ENCODE measurements around the gene REEP1.

- TF ChIP-seq, protein P1, sequence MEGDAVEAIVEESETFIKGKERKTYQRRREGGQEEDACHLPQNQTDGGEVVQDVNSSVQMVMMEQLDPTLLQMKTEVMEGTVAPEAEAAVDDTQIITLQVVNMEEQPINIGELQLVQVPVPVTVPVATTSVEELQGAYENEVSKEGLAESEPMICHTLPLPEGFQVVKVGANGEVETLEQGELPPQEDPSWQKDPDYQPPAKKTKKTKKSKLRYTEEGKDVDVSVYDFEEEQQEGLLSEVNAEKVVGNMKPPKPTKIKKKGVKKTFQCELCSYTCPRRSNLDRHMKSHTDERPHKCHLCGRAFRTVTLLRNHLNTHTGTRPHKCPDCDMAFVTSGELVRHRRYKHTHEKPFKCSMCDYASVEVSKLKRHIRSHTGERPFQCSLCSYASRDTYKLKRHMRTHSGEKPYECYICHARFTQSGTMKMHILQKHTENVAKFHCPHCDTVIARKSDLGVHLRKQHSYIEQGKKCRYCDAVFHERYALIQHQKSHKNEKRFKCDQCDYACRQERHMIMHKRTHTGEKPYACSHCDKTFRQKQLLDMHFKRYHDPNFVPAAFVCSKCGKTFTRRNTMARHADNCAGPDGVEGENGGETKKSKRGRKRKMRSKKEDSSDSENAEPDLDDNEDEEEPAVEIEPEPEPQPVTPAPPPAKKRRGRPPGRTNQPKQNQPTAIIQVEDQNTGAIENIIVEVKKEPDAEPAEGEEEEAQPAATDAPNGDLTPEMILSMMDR (IDR thresholded peaks at IDR 0.05; ENCODE audit: poor library complexity), result no peak
- TF ChIP-seq EZH2 (IDR thresholded peaks at IDR 0.05; ENCODE audit: borderline replicate concordance) (no peak), EZH2phosphoT487 (IDR thresholded peaks at IDR 0.05; ENCODE audit: low read depth, severe bottlenecking, unreplicated experiment) (no peak)
These were observed 46.1 kb downstream of the REEP1 start for GRCh38 chr2:86291328-86291662.

All from hepatocyte (in vitro differentiated cells).